Frontal cortex (tissue), 4 donors: ENCODE measurements around the gene PTGIS. TPM values are rescaled to one million over a fixed set of nuclear protein-coding genes. Genes with fewer than 3 reads are reported as not detected.

ENCODE experiments used
- DNase-seq, 2 donors: peaks; one replicate each; pipeline ENCODE4 v3.0.0; 2012; ENCODE audit warnings: low spot score in 2 of 2
- FAIRE-seq: peaks from 2 replicates; lab custom pipeline; 2012; peaks lifted over from hg19 to GRCh38; lab: Jason Lieb, UNC
- total RNA-seq: library from RNA; depleted of rRNA; stranded (reverse); fragments of >200 nt; gene quantifications from one replicate; pipeline ENCODE4 v1.2.3, GENCODE V29; 2014
- donor health status: control.
- donor health status: control.
- donor health status: control.

The PTGIS gene
- total RNA-seq, 1 donor from 2014 or later: 7.7 TPM

- FAIRE-seq (no peak), DNase-seq (no peak)
These were observed 30.0 kb upstream of the PTGIS start for GRCh38 chr20:49597825-49598395.

GRCh38 chr20:49595811-49596561, 28.0 kb upstream of the PTGIS start:
- DNase-seq (no peak), FAIRE-seq (no peak)

DNA sequence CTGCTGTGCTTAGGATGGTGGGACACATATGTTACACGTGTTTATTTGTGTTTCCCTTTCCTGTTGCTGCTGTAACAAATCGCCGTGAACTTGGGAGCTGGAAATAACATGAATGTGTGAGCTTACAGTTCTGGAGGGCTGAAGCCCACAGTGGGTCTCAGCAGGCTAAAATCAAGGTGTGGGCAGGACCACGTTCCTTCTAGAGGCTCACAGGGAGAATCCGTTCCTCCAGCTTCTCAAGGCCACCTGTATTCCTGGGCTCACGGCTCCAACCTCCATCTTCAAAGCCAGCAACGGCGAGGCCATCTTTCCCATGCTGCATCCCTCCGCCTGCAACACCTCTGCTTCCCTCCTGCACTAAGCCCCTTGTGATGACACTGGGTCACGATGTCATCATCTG, 27.4 kb upstream of the PTGIS start:
- FAIRE-seq (no peak), DNase-seq (no peak)

GRCh38 chr20:49594931-49595315, 27.0 kb upstream of the PTGIS start:
- FAIRE-seq: no peak
- DNase-seq: no peak

DNA sequence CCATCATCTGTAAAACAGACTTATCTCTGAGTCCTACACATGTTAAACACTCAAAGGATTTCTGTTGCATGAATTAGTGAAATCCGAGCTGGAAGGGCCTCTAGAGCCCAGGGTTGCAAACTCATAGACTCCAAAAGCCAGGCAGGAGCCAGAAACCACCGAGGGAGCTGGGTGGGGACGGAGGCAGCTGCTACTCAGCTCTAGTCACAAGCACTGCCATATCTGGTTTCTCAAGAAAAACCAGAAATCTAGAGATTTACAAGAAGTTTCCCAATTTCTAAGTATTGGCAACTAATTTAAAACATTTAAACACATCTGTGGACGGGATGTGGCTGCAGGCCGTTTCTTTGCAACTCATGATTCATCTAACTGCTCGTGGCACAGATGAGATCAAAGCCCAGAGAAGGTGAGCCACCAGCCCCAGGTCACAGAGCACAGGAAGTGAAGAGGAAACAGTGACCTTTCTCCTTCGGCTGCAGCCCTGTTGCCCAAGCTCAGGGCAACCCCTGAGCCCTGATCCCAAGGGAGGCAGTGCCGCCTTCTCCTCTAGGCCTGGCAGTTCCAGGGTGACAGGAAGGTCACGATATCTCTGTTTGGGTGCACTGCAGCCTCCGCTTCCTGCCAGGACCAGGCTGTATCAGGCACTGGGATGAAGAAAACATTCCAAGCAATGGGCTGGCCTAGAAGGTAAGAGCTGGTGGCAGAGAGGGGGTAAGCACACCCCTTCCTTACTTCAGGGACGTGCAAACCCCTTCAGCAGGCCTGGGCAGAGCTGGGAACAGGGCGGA, 26.4 kb upstream of the PTGIS start:
- FAIRE-seq: no peak
- no peak for DNase-seq

DNA sequence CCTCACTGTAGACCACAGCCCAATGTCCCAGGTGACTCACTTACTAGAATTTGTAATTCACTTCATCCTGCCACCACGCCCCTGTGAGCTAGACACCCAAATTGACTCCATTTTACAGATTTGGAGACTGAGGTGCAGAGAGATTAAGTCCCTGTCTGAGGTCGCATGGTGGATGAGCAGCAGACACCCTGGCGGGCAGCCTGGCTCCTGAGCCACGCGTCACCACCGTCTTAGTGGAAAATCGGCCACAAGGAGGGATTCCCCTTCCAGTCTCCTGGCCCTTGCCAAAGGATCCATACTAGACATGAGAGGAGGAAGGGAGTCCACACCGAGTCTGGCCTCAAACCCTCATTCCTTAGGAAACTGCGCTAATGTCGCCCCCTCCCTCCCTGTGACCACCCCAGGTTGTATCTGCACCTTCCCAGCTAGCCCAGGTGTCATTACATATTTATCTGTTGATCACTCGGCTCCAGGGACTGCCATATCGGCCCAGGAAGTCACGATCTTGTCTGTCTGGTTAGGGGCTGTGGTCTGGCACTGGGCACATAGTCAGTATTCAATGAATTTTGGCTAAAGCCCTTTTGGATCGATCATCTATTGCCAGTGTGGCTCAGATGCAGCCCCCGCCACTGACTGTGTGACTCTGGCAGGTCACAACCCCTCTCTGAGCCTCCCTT, 25.7 kb upstream of the PTGIS start:
- DNase-seq (no peak), FAIRE-seq (no peak)

GRCh38 chr20:49592120-49592519, 24.2 kb upstream of the PTGIS start:
- no peak for DNase-seq
- no peak for FAIRE-seq

DNA sequence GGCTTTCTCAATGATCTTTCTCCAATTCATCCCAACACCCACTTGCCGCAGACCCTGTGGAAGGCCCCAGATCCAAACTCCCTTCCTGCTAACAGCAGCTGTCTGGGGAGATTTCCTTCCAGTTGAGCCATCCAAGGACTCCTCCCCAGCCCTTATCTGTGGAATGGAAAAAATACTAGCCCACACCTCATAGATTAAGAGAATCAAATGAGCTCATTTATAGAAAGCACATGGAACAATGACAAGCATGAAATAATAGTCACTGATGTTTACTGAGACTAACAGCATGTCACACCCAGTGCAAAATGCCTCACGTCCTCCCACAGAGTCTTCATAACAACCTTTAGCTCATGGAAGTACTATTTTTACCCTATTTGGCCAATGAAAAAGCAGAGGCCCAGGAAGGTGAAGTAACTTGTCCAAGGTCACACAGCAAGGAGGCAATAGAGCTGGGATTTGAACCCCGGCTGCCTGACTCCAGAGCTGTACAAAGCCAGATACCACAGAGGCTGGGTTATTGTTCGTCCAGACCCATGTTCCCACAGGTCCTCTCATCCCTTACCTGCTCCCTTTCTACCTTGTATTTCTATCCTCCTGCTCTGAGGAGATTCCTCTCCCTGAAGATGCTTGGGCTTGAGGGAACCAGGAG, 23.4 kb upstream of the PTGIS start:
- FAIRE-seq: no peak
- DNase-seq: no peak

DNA sequence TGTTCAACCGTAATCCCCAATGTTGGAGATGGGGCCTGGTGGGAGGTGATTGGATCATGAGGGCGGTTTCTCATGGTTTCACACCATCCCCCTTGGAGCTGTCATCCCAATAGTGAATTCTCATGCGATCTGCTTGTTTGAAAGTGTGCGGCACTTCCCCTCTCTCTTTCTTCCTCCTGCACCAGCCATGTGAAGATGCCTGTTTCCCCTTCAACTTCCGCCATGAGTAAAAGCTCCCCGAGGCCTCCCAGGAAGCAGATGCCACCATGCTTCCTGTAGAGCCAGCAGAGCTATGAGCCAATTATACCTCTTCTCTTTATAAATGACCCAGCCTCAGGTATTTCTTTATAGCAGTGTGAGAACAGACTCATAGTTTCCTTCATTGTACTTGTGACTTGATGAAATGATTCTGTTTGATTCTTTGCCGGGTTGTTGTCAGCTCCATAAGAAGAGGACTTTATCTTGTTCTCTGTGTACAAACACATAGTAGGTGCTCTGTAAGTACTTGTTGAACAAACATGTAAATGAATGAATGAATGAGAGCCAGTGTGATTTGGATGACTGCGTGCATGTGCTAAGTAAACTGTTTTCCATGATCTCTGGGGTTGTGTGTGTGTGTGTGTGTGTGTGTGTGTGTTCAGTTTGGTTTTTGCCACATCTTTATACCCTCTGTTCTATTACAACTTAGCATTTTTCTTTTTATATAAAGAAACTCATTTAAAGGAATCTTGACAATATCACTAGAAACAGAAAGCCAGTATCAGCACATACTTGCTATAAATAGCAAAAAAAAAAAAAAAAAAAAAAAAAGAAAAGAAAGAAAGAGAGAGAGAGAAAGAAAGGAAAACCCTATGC, 22.5 kb upstream of the PTGIS start:
- FAIRE-seq (no peak), DNase-seq (no peak)

DNA sequence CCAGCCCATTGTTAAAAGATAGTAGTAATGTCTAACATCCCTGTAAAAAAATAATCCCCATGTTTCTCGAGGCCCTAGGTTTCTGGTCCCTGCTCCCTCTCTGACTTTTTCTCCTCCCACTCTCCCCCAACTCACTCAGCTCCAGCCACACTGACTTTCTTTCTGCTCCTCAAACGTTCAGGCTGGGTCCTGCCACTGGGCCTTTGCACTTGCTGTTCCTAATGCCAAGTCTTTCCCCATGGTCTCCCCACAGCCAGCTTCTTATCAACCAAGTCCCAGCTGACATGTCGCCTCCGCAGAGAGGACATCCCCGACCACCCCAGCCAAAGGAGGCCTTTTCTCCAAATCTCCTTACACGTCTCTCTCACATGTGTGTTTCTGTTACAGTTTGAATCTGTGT, 21.8 kb upstream of the PTGIS start:
- FAIRE-seq (no peak), DNase-seq (no peak)

DNA sequence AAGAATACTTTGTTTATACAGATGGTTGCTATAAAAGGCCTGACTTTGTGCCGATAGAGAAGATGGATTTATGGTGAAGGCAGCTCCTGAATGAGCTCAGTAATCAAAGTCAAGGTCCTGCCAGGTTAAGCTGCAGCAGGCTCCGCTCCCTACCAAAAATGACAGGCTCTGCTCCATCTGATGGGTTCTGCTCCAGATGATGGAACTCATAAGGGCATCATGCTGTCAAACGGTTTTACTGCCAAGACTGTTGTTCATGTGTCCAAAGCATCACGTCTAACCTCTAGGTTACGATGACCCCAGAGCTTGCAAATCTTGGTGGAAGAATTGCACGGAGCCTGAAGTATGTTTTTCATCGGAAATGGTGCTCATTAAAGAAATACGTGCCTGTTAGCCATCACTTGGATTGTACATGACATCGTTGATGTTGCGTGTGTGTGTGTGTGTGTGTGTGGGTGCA, 19.2 kb upstream of the PTGIS start:
- FAIRE-seq: no peak
- DNase-seq: no peak

DNA sequence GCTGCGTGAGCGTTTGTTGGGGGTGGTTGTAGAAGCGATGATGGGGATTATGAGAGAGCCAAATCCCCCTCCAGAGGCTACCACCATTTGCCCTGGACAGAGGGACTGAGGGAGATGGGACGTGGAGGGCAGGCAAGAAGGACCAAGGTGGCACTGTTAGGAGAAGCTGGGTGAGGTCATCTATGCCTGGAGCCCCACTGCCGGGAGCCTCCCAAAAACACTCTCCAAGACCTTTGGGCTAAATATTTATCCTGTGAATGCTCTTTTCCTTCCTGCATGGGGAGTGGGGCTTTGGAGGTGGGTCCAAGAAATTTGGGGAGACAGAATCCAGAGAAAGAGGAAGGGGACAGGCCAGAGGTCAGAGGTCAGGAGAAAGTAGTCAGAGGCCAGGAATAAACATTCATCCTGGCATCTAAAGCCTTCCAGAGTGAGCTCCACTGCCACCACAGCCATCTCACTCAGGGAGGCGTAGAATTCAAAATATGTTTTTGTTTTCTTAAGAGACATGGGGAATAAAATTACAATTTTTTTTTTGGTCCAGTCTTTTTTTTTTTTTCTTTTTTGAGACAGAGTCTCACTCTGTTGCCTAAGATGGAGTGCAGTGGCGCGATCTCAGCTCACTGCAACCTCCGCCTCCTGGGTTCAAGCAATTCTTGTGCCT, 17.8 kb upstream of the PTGIS start:
- FAIRE-seq: no peak
- DNase-seq: no peak

- FAIRE-seq (no peak), DNase-seq (no peak)
These were observed 16.8 kb upstream of the PTGIS start for GRCh38 chr20:49584418-49585382.

- no peak for FAIRE-seq
- no peak for DNase-seq
These were observed 15.9 kb upstream of the PTGIS start for GRCh38 chr20:49583669-49584417.

- DNase-seq (no peak), FAIRE-seq (no peak)
These were observed 15.4 kb upstream of the PTGIS start for GRCh38 chr20:49583343-49583668.

GRCh38 chr20:49582413-49583334, 14.7 kb upstream of the PTGIS start:
- FAIRE-seq (no peak), DNase-seq (no peak)
